NCI-H187 (cell line): Measurements from ENCODE around the gene ZFP36L2.
"Not testable (repeated sequence)": the region's sequence is repeated elsewhere in the genome, so short reads cannot be mapped to it uniquely, and the experiment has no call there.

Experiments
- DNase-seq, 2 experiments: peaks; one replicate each; lab custom pipeline; 2025; lab: John Stamatoyannopoulos, UW

The ZFP36L2 gene

GRCh38 chr2:43207553-43208300 is 18.7 kb downstream of the ZFP36L2 start:
- DNase-seq: no peak

- no peak for DNase-seq
Measured at GRCh38 chr2:43206602-43207001, 19.8 kb downstream of the ZFP36L2 start.

GRCh38 chr2:43203373-43203772 is 23.0 kb downstream of the ZFP36L2 start:
- no peak for DNase-seq

GRCh38 chr2:43202289-43202688 is 24.1 kb downstream of the ZFP36L2 start:
- DNase-seq: no peak

GRCh38 chr2:43201497-43201896 is 24.9 kb downstream of the ZFP36L2 start:
- DNase-seq: no peak

- DNase-seq: no peak
Measured at GRCh38 chr2:43201016-43201415, 25.4 kb downstream of the ZFP36L2 start.

GRCh38 chr2:43199492-43200488 is 26.6 kb downstream of the ZFP36L2 start:
- no peak for DNase-seq

- no peak for DNase-seq
Measured at GRCh38 chr2:43198263-43198662, 28.1 kb downstream of the ZFP36L2 start.

GRCh38 chr2:43197588-43197896 is 28.9 kb downstream of the ZFP36L2 start:
- no peak for DNase-seq

GRCh38 chr2:43196768-43197587 is 29.4 kb downstream of the ZFP36L2 start:
- no peak for DNase-seq

GRCh38 chr2:43194121-43194869 is 32.1 kb downstream of the ZFP36L2 start:
- DNase-seq: no peak

GRCh38 chr2:43193652-43194120 is 32.7 kb downstream of the ZFP36L2 start:
- DNase-seq: no peak

- no peak for DNase-seq
Measured at GRCh38 chr2:43192744-43193651, 33.4 kb downstream of the ZFP36L2 start.

- DNase-seq: no peak
Measured at GRCh38 chr2:43191947-43192516, 34.4 kb downstream of the ZFP36L2 start.

- DNase-seq: no peak
Measured at GRCh38 chr2:43190311-43191052, 35.9 kb downstream of the ZFP36L2 start.

GRCh38 chr2:43189861-43190260 is 36.5 kb downstream of the ZFP36L2 start:
- DNase-seq: not testable (repeated sequence)

GRCh38 chr2:43188561-43189386 is 37.6 kb downstream of the ZFP36L2 start:
- no peak for DNase-seq

GRCh38 chr2:43186679-43187374 is 39.6 kb downstream of the ZFP36L2 start:
- no peak for DNase-seq
